ENCODE measurements around the gene CLDN5.

CLDN5 gene

GRCh38 chr22:19503367-19503766 lies 20.8 kb downstream of the CLDN5 start:
- CTCF ChIA-PET: interaction anchor here (1.2 to 2.3 kb wide), 2 partner anchors 55 to 126 kb away, joined by 3 to 8 read pairs; no protein-coding TSS in a partner anchor

GRCh38 chr22:19501897-19502447 lies 22.2 kb downstream of the CLDN5 start:
- TF ChIP-seq CTCF (IDR thresholded peaks at IDR 0.05; ENCODE audit: control extremely low read depth, extremely low read depth, low read depth, missing control alignments): no peak
- DNase-seq (ENCODE audit: extremely low spot score): no peak
- POLR2A ChIA-PET: no interaction called here
- CTCF ChIA-PET: interaction anchor here (1.1 to 2.3 kb wide), 4 partner anchors 9 to 128 kb away, joined by 3 to 8 read pairs (median 4); no protein-coding TSS in a partner anchor

More at GRCh38 chr22:19503367-19503766, 20.8 kb downstream of the CLDN5 start:
- TF ChIP-seq CTCF (IDR thresholded peaks at IDR 0.05; ENCODE audit: control extremely low read depth, extremely low read depth, low read depth, missing control alignments): no peak
- DNase-seq (ENCODE audit: extremely low spot score): no peak
- POLR2A ChIA-PET: no interaction called here

- ChIA-PET POLR2A (no interaction called here), CTCF (no interaction called here)
- DNase-seq (ENCODE audit: extremely low spot score): no peak
- no peak for TF ChIP-seq CTCF (IDR thresholded peaks at IDR 0.05; ENCODE audit: control extremely low read depth, extremely low read depth, low read depth, missing control alignments)
These were observed 24.3 kb downstream of the CLDN5 start for GRCh38 chr22:19499880-19500242.

- ChIA-PET POLR2A (no interaction called here), CTCF (no interaction called here)
- no peak for DNase-seq (ENCODE audit: extremely low spot score)
- no peak for TF ChIP-seq CTCF (IDR thresholded peaks at IDR 0.05; ENCODE audit: control extremely low read depth, extremely low read depth, low read depth, missing control alignments)
These were observed 24.9 kb downstream of the CLDN5 start for GRCh38 chr22:19499236-19499879.

GRCh38 chr22:19498866-19499190 lies 25.4 kb downstream of the CLDN5 start:
- ChIA-PET CTCF (interaction anchor here (1.6 kb wide), 1 partner anchor 131 kb away, joined by 4 read pairs; no protein-coding TSS in a partner anchor), POLR2A (no interaction called here)
- no peak for DNase-seq (ENCODE audit: extremely low spot score)
- TF ChIP-seq CTCF (IDR thresholded peaks at IDR 0.05; ENCODE audit: control extremely low read depth, extremely low read depth, low read depth, missing control alignments): no peak

- ChIA-PET CTCF (interaction anchor here (0.9 to 1.6 kb wide), 2 partner anchors 37 to 132 kb away, joined by 3 to 4 read pairs; no protein-coding TSS in a partner anchor), POLR2A (no interaction called here)
- no peak for DNase-seq (ENCODE audit: extremely low spot score)
- no peak for TF ChIP-seq CTCF (IDR thresholded peaks at IDR 0.05; ENCODE audit: control extremely low read depth, extremely low read depth, low read depth, missing control alignments)
These were observed 25.9 kb downstream of the CLDN5 start for GRCh38 chr22:19498154-19498865.
